Astrocyte (in vitro differentiated cells and primary cell): ENCODE data around the gene RGS4. TPM values are rescaled to one million over a fixed set of nuclear protein-coding genes. Genes with fewer than 3 reads are reported as not detected.

ENCODE experiments used
- DNase-seq: peaks from one replicate; pipeline ENCODE4 v3.0.0-alpha.2; 2010; ENCODE audit warnings: low read depth
- FAIRE-seq: peaks from 2 replicates; lab custom pipeline; 2011; peaks lifted over from hg19 to GRCh38; lab: Jason Lieb, UNC
- H2AFZ ChIP-seq: 2 replicates; pipeline ENCODE4 v1.6.0; 2012; ENCODE audit warnings: low read depth, low read length, inconsistent platforms
- H3K27ac ChIP-seq: 2 replicates; pipeline ENCODE4 v1.5.1; 2011; ENCODE audit warnings: low read depth, low read length, inconsistent platforms
- H3K27me3 ChIP-seq: 2 replicates; pipeline ENCODE4 v1.6.0; 2011; ENCODE audit warnings: low read length, inconsistent platforms; ENCODE audit not compliant: insufficient read depth
- H3K36me3 ChIP-seq: 2 replicates; pipeline ENCODE4 v1.5.1; 2011; ENCODE audit warnings: low read length, inconsistent platforms; ENCODE audit not compliant: insufficient read depth
- H3K4me1 ChIP-seq: 2 replicates; pipeline ENCODE4 v1.5.1; 2011; ENCODE audit warnings: low read length, inconsistent platforms; ENCODE audit not compliant: insufficient read depth
- H3K4me2 ChIP-seq: 2 replicates; pipeline ENCODE4 v1.6.0; 2012; ENCODE audit warnings: low read length, inconsistent platforms
- H3K4me3 ChIP-seq: 2 replicates; pipeline ENCODE4 v1.5.1; 2011; ENCODE audit warnings: low read depth, mild to moderate bottlenecking, low read length, inconsistent platforms; ENCODE audit not compliant: insufficient read depth
- H3K79me2 ChIP-seq: 2 replicates; pipeline ENCODE4 v1.6.0; 2012; ENCODE audit warnings: mild to moderate bottlenecking, low read length, inconsistent platforms; ENCODE audit not compliant: insufficient read depth
- H3K9ac ChIP-seq: 2 replicates; pipeline ENCODE4 v1.6.0; 2012; ENCODE audit warnings: mild to moderate bottlenecking, low read length, inconsistent platforms
- H3K9me3 ChIP-seq: 2 replicates; pipeline ENCODE4 v1.5.1; 2012; ENCODE audit warnings: low read depth, mild to moderate bottlenecking, low read length, inconsistent platforms; ENCODE audit not compliant: insufficient read depth
- H4K20me1 ChIP-seq: 2 replicates; pipeline ENCODE4 v1.6.0; 2012; ENCODE audit warnings: low read length, inconsistent platforms; ENCODE audit not compliant: insufficient read depth
- H3K27ac Mint-ChIP-seq: one replicate; pipeline ENCODE4 v1.8.0; 2021; ENCODE audit warnings: mild to moderate bottlenecking, mixed read lengths; ENCODE audit not compliant: unreplicated experiment
- H3K27me3 Mint-ChIP-seq: one replicate; pipeline ENCODE4 v1.8.0; 2021; ENCODE audit warnings: low read depth, mixed read lengths; ENCODE audit not compliant: unreplicated experiment
- H3K36me3 Mint-ChIP-seq: one replicate; pipeline ENCODE4 v1.8.0; 2021; ENCODE audit warnings: low read depth, mixed read lengths; ENCODE audit not compliant: unreplicated experiment
- H3K4me1 Mint-ChIP-seq: one replicate; pipeline ENCODE4 v1.8.0; 2021; ENCODE audit warnings: low read depth, mixed read lengths; ENCODE audit not compliant: unreplicated experiment
- H3K4me3 Mint-ChIP-seq: one replicate; pipeline ENCODE4 v1.8.0; 2021; ENCODE audit warnings: mild to moderate bottlenecking, moderate library complexity, mixed read lengths; ENCODE audit not compliant: unreplicated experiment
- H3K9me3 Mint-ChIP-seq: one replicate; pipeline ENCODE4 v1.8.0; 2021; ENCODE audit warnings: mild to moderate bottlenecking, mixed read lengths; ENCODE audit not compliant: unreplicated experiment
- CTCF ChIP-seq: IDR thresholded peaks from 2 replicates; pipeline ENCODE4 v1.5.1; 2011; ENCODE audit warnings: low read depth, mild to moderate bottlenecking, inconsistent platforms, low read length, moderate library complexity; ENCODE audit not compliant: insufficient read depth
- EZH2 ChIP-seq: IDR thresholded peaks from 2 replicates; pipeline ENCODE4 v1.6.1; 2012; ENCODE audit warnings: mild to moderate bottlenecking, low read length, inconsistent platforms; ENCODE audit not compliant: insufficient read depth
- total RNA-seq: library from RNA; stranded (reverse); gene quantifications from 2 replicates; pipeline ENCODE4 v1.2.1, GENCODE V29; 2021

Gene RGS4
- total RNA-seq, 1 donor from 2014 or later = 23.8 TPM

GRCh38 chr1:163066686-163067085, 2.5 kb upstream of the RGS4 start:
- Histone ChIP-seq H3K4me2 (no peak overlapping the region), H3K9me3 (no peaks in the 10 kb centered on the region), H3K36me3 (no peaks in the 10 kb centered on the region), H3K27me3 (no peaks in the 10 kb centered on the region), H3K9ac (no peak overlapping the region), H3K27ac (no peak overlapping the region), H4K20me1 (peaks cover 9% of the 10 kb centered on the region), H3K4me1 (peaks cover 6% of the 10 kb centered on the region), H3K79me2 (peaks cover 28% of the 10 kb centered on the region), H2AFZ (no peak overlapping the region), H3K4me3 (no peak overlapping the region)
- no peak overlapping the region for H3K27ac Mint-ChIP-seq
- peaks cover 5% of the 10 kb centered on the region for H3K4me1 Mint-ChIP-seq
- H3K4me3 Mint-ChIP-seq = no peak overlapping the region
- DNase-seq = no peak
- peaks cover 2% of the 10 kb centered on the region for H3K27me3 Mint-ChIP-seq
- no peaks in the 10 kb centered on the region for H3K36me3 Mint-ChIP-seq
- H3K9me3 Mint-ChIP-seq = no peaks in the 10 kb centered on the region
- TF ChIP-seq EZH2 (no peak), CTCF (no peak)
- FAIRE-seq = no peak

GRCh38 chr1:163068716-163069115, 445 bp upstream of the RGS4 start:
- Mint-ChIP-seq H3K4me3 (peak overlapping the region; percentile 80), H3K27ac (no peak overlapping the region), H3K9me3 (no peaks in the 10 kb centered on the region), H3K36me3 (no peaks in the 10 kb centered on the region), H3K4me1 (peaks cover 16% of the 10 kb centered on the region), H3K27me3 (peaks cover 2% of the 10 kb centered on the region)
- peaks cover 48% of the 10 kb centered on the region for H3K79me2 ChIP-seq
- H2AFZ ChIP-seq = peak overlapping the region; percentile 31
- peaks cover 15% of the 10 kb centered on the region for H3K36me3 ChIP-seq
- peaks cover 21% of the 10 kb centered on the region for H4K20me1 ChIP-seq
- H3K9me3 ChIP-seq = no peaks in the 10 kb centered on the region
- H3K9ac ChIP-seq = peak overlapping the region; percentile 91
- H3K4me3 ChIP-seq = peak overlapping the region; percentile 87
- DNase-seq (peak; percentile 48), FAIRE-seq (no peak)
- no peak for TF ChIP-seq EZH2
- TF ChIP-seq CTCF = no peak
- H3K4me2 ChIP-seq = peak overlapping the region; percentile 81
- H3K4me1 ChIP-seq = peaks cover 21% of the 10 kb centered on the region
- no peaks in the 10 kb centered on the region for H3K27me3 ChIP-seq
- H3K27ac ChIP-seq = peak overlapping the region; percentile 60

GRCh38 chr1:163069655-163070277, 605 bp downstream of the RGS4 start:
- Mint-ChIP-seq H3K9me3 (no peaks in the 10 kb centered on the region), H3K4me1 (peaks cover 16% of the 10 kb centered on the region), H3K4me3 (peak overlapping the region; percentile 80), H3K27me3 (peaks cover 2% of the 10 kb centered on the region), H3K27ac (peak overlapping the region; percentile 21), H3K36me3 (peaks cover 6% of the 10 kb centered on the region)
- peak overlapping the region; percentile 78 for H3K27ac ChIP-seq
- no peak for DNase-seq
- peaks cover 28% of the 10 kb centered on the region for H3K4me1 ChIP-seq
- H3K36me3 ChIP-seq = peaks cover 25% of the 10 kb centered on the region
- peak overlapping the region; percentile 87 for H3K4me3 ChIP-seq
- peak overlapping the region; percentile 81 for H3K4me2 ChIP-seq
- no peak overlapping the region for H2AFZ ChIP-seq
- TF ChIP-seq EZH2 = no peak
- H3K79me2 ChIP-seq = peaks cover 59% of the 10 kb centered on the region
- H3K27me3 ChIP-seq = no peaks in the 10 kb centered on the region
- FAIRE-seq = peak; percentile 23
- no peaks in the 10 kb centered on the region for H3K9me3 ChIP-seq
- H4K20me1 ChIP-seq = peaks cover 30% of the 10 kb centered on the region
- peak overlapping the region; percentile 91 for H3K9ac ChIP-seq
